HEK293T (cell line): ENCODE measurements around the gene DAPK1.

ENCODE experiments used
- CTCF ChIA-PET: fragments of 350-600 bp; formaldehyde crosslinking; extraction: SDS; loops from one replicate; lab custom pipeline; 2021; ENCODE audit warnings: antibody characterized with exemption, inconsistent platforms; lab: Yijun Ruan, JAX
- POLR2A ChIA-PET: fragments of 350-600 bp; formaldehyde crosslinking; extraction: SDS; loops from one replicate; lab custom pipeline; 2020; ENCODE audit warnings: antibody characterized with exemption, inconsistent platforms; lab: Yijun Ruan, JAX
- DNase-seq: peaks from one replicate; pipeline ENCODE4 v3.0.0; 2012; ENCODE audit warnings: mixed read lengths; ENCODE audit errors: extremely low spot score
- ARNT ChIP-seq: fragments of 450-650 bp; IDR thresholded peaks from 2 replicates; pipeline ENCODE4 v1.6.1; 2017; ENCODE audit warnings: mild to moderate bottlenecking
- BHLHE40 ChIP-seq: fragments of 450-650 bp; IDR thresholded peaks from 2 replicates; pipeline ENCODE4 v1.6.1; 2016; ENCODE audit warnings: mild to moderate bottlenecking, moderate library complexity, borderline replicate concordance
- CTBP1 ChIP-seq: fragments of 450-650 bp; IDR thresholded peaks from 2 replicates; pipeline ENCODE4 v1.6.1; 2016; ENCODE audit warnings: borderline replicate concordance
- ELF4 ChIP-seq: fragments of 450-650 bp; IDR thresholded peaks from 2 replicates; pipeline ENCODE4 v1.6.1; 2017; ENCODE audit warnings: antibody characterized with exemption
- FOXA1 ChIP-seq: fragments of 450-650 bp; IDR thresholded peaks from 2 replicates; pipeline ENCODE4 v1.6.1; 2016; ENCODE audit warnings: mild to moderate bottlenecking
- FOXK2 ChIP-seq: fragments of 450-650 bp; IDR thresholded peaks from 2 replicates; pipeline ENCODE4 v1.6.1; 2016; ENCODE audit warnings: mild to moderate bottlenecking
- FOXM1 ChIP-seq: fragments of 450-650 bp; IDR thresholded peaks from 2 replicates; pipeline ENCODE4 v1.6.1; 2017; ENCODE audit warnings: mild to moderate bottlenecking, borderline replicate concordance
- HDGF ChIP-seq: fragments of 450-650 bp; IDR thresholded peaks from 2 replicates; pipeline ENCODE4 v1.6.1; 2017; ENCODE audit warnings: antibody characterized with exemption, borderline replicate concordance
- L3MBTL2 ChIP-seq: fragments of 450-650 bp; conservative IDR thresholded peaks from 2 replicates; pipeline ENCODE4 v1.6.1; 2016; ENCODE audit warnings: mild to moderate bottlenecking
- LEF1 ChIP-seq: fragments of 450-650 bp; IDR thresholded peaks from 2 replicates; pipeline ENCODE4 v1.6.1; 2017; ENCODE audit warnings: mild to moderate bottlenecking, borderline replicate concordance
- NFRKB ChIP-seq: fragments of 450-650 bp; IDR thresholded peaks from 2 replicates; pipeline ENCODE4 v1.6.1; 2016; ENCODE audit warnings: mild to moderate bottlenecking, moderate library complexity
- PKNOX1 ChIP-seq: fragments of 450-650 bp; IDR thresholded peaks from 2 replicates; pipeline ENCODE4 v1.6.1; 2016
- SP1 ChIP-seq: fragments of 450-650 bp; IDR thresholded peaks from 2 replicates; pipeline ENCODE4 v1.6.1; 2017
- SUZ12 ChIP-seq: fragments of 450-650 bp; IDR thresholded peaks from 2 replicates; pipeline ENCODE4 v1.6.1; 2016; ENCODE audit warnings: mild to moderate bottlenecking
- TARDBP ChIP-seq: fragments of 450-650 bp; IDR thresholded peaks from 2 replicates; pipeline ENCODE4 v1.6.1; 2016
- ZNF384 ChIP-seq: fragments of 450-650 bp; IDR thresholded peaks from 2 replicates; pipeline ENCODE4 v1.6.1; 2016

The DAPK1 gene

GRCh38 chr9:87492642-87493041, 5.0 kb upstream of the DAPK1 start:
- ChIA-PET CTCF (no interaction called here), POLR2A (no interaction called here)
- TF ChIP-seq ZNF384: no peak
- TF ChIP-seq PKNOX1: 0 out of 2 replicates have a peak, but pooled peaks have one; percentile 4
- TF ChIP-seq CTBP1: no peak
- DNase-seq: no peak

- DNase-seq: no peak
- CTCF ChIA-PET: no interaction called here
- TF ChIP-seq PKNOX1: peak; percentile 68
- TF ChIP-seq TARDBP: no peak
- POLR2A ChIA-PET: no interaction called here
Measured at GRCh38 chr9:87494970-87495471, 2.6 kb upstream of the DAPK1 start.

GRCh38 chr9:87497080-87497603, 525 bp upstream of the DAPK1 start:
- TF ChIP-seq HDGF (no peak), FOXM1 (no peak), CTBP1 (no peak), LEF1 (no peak), FOXK2 (no peak), SUZ12 (no peak), L3MBTL2 (no peak), ZNF384 (no peak), FOXA1 (no peak), ELF4 (no peak)
- ChIA-PET CTCF (no interaction called here), POLR2A (interaction anchor here (0.5 to 0.9 kb wide), 2 partner anchors 16 to 74 kb away, joined by 3 to 4 read pairs; no protein-coding TSS in a partner anchor)
- DNase-seq: no peak

GRCh38 chr9:87498046-87498810, 561 bp downstream of the DAPK1 start:
- CTCF ChIA-PET: no interaction called here
- POLR2A ChIA-PET: interaction anchor here (0.5 to 0.6 kb wide), 3 partner anchors 9 to 75 kb away, joined by 3 to 4 read pairs (median 3); no protein-coding TSS in a partner anchor
- DNase-seq: peak; percentile 65
- no peak for TF ChIP-seq HDGF
- TF ChIP-seq L3MBTL2: peak; percentile 94

GRCh38 chr9:87498811-87499360, 1.2 kb downstream of the DAPK1 start:
- POLR2A ChIA-PET: no interaction called here
- CTCF ChIA-PET: no interaction called here
- no peak for TF ChIP-seq TARDBP
- no peak for TF ChIP-seq CTBP1
- no peak for TF ChIP-seq FOXA1
- no peak for TF ChIP-seq ELF4
- no peak for TF ChIP-seq FOXM1
- no peak for TF ChIP-seq ARNT
- no peak for TF ChIP-seq SUZ12
- no peak for TF ChIP-seq L3MBTL2
- no peak for TF ChIP-seq ZNF384
- no peak for TF ChIP-seq NFRKB
- DNase-seq: no peak

- ChIA-PET CTCF (no interaction called here), POLR2A (no interaction called here)
- TF ChIP-seq CTBP1 (no peak), HDGF (no peak), PKNOX1 (no peak), BHLHE40 (no peak), ZNF384 (no peak), TARDBP (no peak), ELF4 (no peak), SP1 (no peak), FOXA1 (no peak)
- DNase-seq: no peak
Measured at GRCh38 chr9:87499424-87500017, 1.9 kb downstream of the DAPK1 start.
